ENCODE data around the gene ZBTB45.
"Not testable (repeated sequence)": the region's sequence is repeated elsewhere in the genome, so short reads cannot be mapped to it uniquely, and the experiment has no call there.

DNA sequence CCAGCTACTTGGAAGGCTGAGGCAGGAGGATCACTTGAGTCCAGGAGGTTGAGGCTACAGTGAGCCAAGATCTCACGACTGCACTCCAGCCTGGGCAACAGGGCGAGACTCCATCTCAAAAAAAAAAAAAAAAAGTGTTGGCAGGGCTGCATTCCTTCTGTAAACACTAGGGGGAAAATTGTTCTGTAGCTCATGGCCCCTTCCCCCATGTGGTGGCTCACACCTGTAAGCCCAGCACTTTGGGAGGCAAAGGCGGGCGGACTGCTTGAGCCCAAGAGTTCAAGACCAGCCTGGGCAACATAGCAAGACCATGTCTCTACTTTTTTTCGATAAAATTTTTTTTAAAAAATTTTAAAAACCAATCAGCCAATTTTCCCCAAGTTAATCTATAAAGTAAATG lies 35.3 kb downstream of the ZBTB45 start:
- not testable (repeated sequence) for TF ChIP-seq ZZZ3 (IDR thresholded peaks at IDR 0.05); ZBTB8A (IDR thresholded peaks at IDR 0.05; ENCODE audit: partially characterized antibody); ZC3H4 (CRISPR knock-in tag; IDR thresholded peaks at IDR 0.05; ENCODE audit: borderline replicate concordance)

Measured in K562 (cell line).